Measurements from ENCODE around the gene IFI27. TPM values are rescaled to one million over a fixed set of nuclear protein-coding genes. Genes with fewer than 3 reads are reported as not detected.

IFI27 gene
- total and polyA plus RNA-seq, 2 experiments from 2014 or later: 1.8 to 6.7 TPM

DNA sequence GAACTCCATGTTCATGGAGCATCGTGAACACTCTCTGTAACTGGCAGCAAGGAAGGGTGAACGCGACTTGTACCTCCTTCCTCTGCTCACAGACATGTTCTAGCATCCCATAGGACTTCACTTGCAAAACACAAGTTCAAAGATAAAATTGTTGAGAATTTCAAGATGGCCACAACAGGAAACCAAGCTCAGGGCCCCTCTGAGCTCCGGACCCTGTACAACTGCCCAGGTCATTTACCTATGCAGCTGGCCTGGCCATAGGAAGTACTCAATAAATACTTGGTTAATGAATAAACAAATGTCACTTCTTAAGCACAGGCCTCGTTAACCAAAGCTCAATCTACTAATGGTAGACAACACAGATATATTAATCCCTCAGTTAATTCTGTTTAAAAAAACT, 51.9 kb downstream of the IFI27 start:
- no peaks in the 10 kb centered on the region for H3K36me3 ChIP-seq (replicated peaks; ENCODE audit: insufficient read depth, low read depth)
- H3K9me3 ChIP-seq (ENCODE audit: low read depth): no peaks in the 10 kb centered on the region
- TF ChIP-seq EZH2 (IDR thresholded peaks at IDR 0.05; ENCODE audit: borderline replicate concordance) (no peak), CTCF (IDR thresholded peaks at IDR 0.05; ENCODE audit: poor library complexity) (no peak), EZH2phosphoT487 (IDR thresholded peaks at IDR 0.05; ENCODE audit: low read depth, severe bottlenecking, unreplicated experiment) (no peak)
- H3K4me3 ChIP-seq: no peak overlapping the region
- H3K27me3 ChIP-seq: peaks cover 7% of the 10 kb centered on the region
- no peak overlapping the region for H3K27ac ChIP-seq
- no peak for DNase-seq (ENCODE audit: low spot score)
- H4K20me1 ChIP-seq (ENCODE audit: insufficient read depth, poor library complexity, severe bottlenecking): no peaks in the 10 kb centered on the region
- H3K4me2 ChIP-seq: peak overlapping the region; percentile 27
- WGBS (ENCODE audit: low lambda C conversion rate, missing lambda C conversion rate): 79% methylated on average over 5 of the region's 5 CpGs
- no peak overlapping the region for H2AFZ ChIP-seq
- peaks cover 6% of the 10 kb centered on the region for H3K4me1 ChIP-seq (ENCODE audit: insufficient read depth)
- H3K79me2 ChIP-seq: no peaks in the 10 kb centered on the region
- H3K9me2 ChIP-seq (replicated peaks; ENCODE audit: insufficient read depth): no peaks in the 10 kb centered on the region

DNA sequence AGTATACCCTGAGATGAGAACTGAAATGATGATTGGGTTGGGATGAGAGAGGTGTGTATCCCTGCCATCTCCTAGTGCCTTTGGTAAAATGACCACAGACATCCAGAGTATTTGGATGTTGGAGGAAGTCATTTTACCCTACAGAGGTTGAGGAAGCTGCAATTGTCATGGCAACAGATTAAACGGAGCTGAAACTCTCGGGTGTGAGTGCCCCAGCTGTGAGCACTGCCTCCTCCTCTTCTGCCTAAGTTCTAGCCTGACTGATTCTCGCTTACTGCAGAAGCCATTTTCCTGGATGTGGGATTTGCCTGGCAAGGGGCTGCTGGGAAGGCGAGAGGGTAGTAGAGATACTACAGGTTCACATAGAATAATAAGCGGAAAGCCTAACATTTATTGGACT, 53.3 kb downstream of the IFI27 start:
- no peak for DNase-seq (ENCODE audit: low spot score)
- WGBS (ENCODE audit: low lambda C conversion rate, missing lambda C conversion rate): 74% methylated on average over 5 of the region's 5 CpGs
- H3K27ac ChIP-seq: no peak overlapping the region
- H4K20me1 ChIP-seq (ENCODE audit: insufficient read depth, poor library complexity, severe bottlenecking): no peaks in the 10 kb centered on the region
- H3K9me3 ChIP-seq (ENCODE audit: low read depth): no peaks in the 10 kb centered on the region
- no peak overlapping the region for H2AFZ ChIP-seq
- H3K9me2 ChIP-seq (replicated peaks; ENCODE audit: insufficient read depth): no peaks in the 10 kb centered on the region
- H3K4me2 ChIP-seq: no peak overlapping the region
- H3K4me1 ChIP-seq (ENCODE audit: insufficient read depth): peaks cover 6% of the 10 kb centered on the region
- no peak for TF ChIP-seq EZH2 (IDR thresholded peaks at IDR 0.05; ENCODE audit: borderline replicate concordance)
- TF ChIP-seq EZH2phosphoT487 (IDR thresholded peaks at IDR 0.05; ENCODE audit: low read depth, severe bottlenecking, unreplicated experiment): no peak
- TF ChIP-seq CTCF (IDR thresholded peaks at IDR 0.05; ENCODE audit: poor library complexity): no peak
- H3K79me2 ChIP-seq: no peaks in the 10 kb centered on the region
- peaks cover 7% of the 10 kb centered on the region for H3K27me3 ChIP-seq
- no peaks in the 10 kb centered on the region for H3K36me3 ChIP-seq (replicated peaks; ENCODE audit: insufficient read depth, low read depth)
- H3K4me3 ChIP-seq: no peak overlapping the region

DNA sequence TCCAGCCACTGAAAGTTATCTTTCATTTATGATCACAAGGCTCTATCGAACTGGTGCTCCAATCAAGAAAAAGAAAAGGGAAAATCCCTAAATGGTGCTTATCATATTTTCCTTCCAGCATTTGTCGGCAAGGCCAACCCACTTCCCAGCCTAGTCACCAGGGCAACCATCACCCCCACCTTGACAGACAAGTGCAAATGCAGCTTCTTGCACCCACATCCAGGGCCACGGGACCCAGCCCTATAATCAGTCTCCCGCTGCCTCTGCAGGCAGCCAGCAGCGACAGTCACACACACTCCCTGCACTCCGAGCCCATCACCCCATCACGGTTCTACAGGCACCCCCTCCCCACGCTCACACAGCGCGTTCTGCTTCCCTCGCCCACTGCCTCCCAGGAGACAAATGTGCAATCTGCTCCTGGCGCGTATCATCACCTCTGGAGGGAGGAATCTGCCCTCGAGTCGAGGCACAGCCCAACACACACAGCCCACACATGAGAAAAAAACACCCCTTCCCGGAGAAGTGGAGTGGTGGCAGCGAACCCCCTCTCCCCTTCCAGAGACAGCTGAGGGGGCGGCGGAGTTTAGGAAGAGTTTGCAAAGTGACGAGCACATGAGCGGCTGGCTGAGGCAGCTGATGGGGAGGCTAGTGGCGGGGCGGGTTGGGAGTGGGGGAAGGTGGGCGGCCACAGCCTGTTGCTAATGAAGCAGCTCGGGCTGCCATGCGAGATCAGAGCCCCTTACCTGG, 54.3 kb downstream of the IFI27 start:
- no peak for DNase-seq (ENCODE audit: low spot score)
- no peak overlapping the region for H3K4me3 ChIP-seq
- peak overlapping the region; percentile 53 for H3K4me2 ChIP-seq
- no peak overlapping the region for H2AFZ ChIP-seq
- H3K4me1 ChIP-seq (ENCODE audit: insufficient read depth): peaks cover 6% of the 10 kb centered on the region
- TF ChIP-seq EZH2 (IDR thresholded peaks at IDR 0.05; ENCODE audit: borderline replicate concordance): no peak
- TF ChIP-seq CTCF (IDR thresholded peaks at IDR 0.05; ENCODE audit: poor library complexity): no peak
- TF ChIP-seq EZH2phosphoT487 (IDR thresholded peaks at IDR 0.05; ENCODE audit: low read depth, severe bottlenecking, unreplicated experiment): no peak
- no peaks in the 10 kb centered on the region for H3K36me3 ChIP-seq (replicated peaks; ENCODE audit: insufficient read depth, low read depth)
- WGBS (ENCODE audit: low lambda C conversion rate, missing lambda C conversion rate): 42% methylated on average over 24 of the region's 26 CpGs
- no peaks in the 10 kb centered on the region for H3K9me2 ChIP-seq (replicated peaks; ENCODE audit: insufficient read depth)
- H3K27me3 ChIP-seq: peaks cover 7% of the 10 kb centered on the region
- H3K27ac ChIP-seq: no peak overlapping the region
- no peaks in the 10 kb centered on the region for H4K20me1 ChIP-seq (ENCODE audit: insufficient read depth, poor library complexity, severe bottlenecking)
- H3K79me2 ChIP-seq: no peaks in the 10 kb centered on the region
- H3K9me3 ChIP-seq (ENCODE audit: low read depth): no peaks in the 10 kb centered on the region

Data from hepatocyte (in vitro differentiated cells).